Activated CD4-positive, alpha-beta T cell treated with anti-CD3 and anti-CD28 coated beads, Interleukin-2, amount 50 U/mL, for 1 hour (primary cell): ENCODE results near the gene CELA2B.
"Not testable (repeated sequence)": the region's sequence is repeated elsewhere in the genome, so short reads cannot be mapped to it uniquely, and the experiment has no call there.

Source experiments
- DNase-seq: peaks from one replicate; pipeline ENCODE4 v3.0.0-alpha.2; 2020

The CELA2B gene

DNA sequence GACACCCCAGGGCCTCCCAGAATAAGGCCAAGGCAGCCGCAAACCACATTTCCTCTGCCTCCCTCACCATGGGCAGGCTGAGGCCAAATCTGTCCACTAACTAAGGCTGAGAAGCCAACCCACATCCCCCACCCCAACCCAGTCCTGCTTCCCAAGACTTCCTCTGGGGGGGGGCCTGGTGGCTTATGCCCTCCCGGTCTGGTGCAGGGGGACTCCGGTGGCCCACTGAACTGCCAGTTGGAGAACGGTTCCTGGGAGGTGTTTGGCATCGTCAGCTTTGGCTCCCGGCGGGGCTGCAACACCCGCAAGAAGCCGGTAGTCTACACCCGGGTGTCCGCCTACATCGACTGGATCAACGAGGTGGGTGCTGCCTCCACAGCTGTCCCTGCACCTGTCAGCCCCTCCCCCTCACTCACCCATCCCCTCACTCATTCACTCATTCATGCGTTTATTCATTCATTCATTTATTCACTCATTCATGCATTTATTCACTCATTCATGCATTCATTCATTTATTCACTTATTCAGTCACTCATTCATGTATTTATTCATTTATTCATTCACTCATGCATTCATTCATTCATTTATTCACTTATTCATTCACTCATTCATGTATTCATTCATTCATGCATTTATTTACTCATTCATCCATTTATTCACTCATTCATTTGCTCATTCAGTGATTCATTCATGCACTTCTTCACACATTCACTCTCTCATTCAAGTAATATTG is 30.3 kb upstream of the CELA2B start:
- no peak for DNase-seq

DNA sequence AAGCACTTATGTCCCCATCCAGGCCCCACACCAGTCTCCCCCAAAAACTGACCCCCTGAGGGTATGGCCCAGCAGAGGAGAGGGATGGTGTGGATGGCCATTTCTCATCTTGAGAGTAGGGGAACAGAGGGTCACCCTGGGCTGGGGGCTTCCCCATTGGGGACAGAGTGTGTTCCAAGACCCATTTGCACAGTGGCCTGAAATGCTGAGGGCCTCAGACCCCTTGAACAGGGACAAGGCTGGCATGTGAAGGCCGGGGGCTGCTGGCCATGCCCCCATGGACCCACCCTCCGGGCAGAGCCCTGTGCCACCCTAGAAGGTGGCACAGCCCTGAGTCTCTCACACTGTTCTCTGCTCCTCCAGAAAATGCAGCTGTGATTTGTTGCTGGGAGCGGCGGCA is 29.7 kb upstream of the CELA2B start:
- DNase-seq: no peak

DNA sequence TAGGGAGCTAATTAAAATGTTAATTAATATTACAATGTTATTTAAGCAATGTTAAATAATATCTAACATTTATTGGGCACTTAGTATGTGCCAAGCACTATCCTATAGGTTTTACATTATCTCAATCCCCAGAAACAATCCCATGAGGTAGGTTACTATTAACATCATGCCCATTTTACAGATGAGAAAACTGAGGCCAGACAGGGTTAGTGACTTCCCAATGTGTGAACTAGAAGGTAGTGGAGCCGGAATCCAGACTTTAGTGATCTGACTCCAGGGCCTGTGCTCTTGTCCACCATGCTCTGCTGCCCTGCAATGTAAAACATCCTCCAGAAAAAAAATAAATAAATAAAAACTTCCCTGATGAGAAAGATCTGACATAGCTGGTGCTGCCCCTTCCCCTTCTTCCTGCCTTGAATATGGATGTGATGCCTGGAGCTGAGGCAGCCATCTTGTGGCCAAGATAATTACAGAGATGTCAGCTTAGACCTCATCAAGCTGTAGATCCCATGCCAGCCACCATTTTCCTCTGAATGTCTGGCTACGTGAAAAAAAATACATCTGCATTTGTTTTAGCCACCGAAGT is 26.9 kb upstream of the CELA2B start:
- no peak for DNase-seq

DNA sequence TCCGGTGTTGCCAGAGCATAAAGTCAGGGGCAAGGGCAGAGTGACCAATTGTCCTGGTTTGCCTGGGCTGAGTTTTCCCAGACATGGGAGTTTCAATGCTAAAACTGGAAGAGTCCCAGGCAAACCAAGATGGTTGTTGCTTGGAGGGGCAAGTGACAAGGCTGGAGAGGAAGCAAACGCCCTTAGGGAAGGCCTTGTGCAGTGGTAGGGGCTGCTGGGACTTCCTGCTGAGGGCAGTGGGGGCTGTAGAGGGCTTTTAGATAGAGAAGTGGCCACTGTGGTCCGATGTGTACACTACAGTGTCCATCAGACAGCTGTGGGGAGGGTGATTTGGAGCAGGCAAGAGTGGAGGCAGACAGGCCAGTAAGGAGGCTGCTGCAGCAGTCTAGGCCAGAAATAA is 26.3 kb upstream of the CELA2B start:
- DNase-seq: no peak

DNA sequence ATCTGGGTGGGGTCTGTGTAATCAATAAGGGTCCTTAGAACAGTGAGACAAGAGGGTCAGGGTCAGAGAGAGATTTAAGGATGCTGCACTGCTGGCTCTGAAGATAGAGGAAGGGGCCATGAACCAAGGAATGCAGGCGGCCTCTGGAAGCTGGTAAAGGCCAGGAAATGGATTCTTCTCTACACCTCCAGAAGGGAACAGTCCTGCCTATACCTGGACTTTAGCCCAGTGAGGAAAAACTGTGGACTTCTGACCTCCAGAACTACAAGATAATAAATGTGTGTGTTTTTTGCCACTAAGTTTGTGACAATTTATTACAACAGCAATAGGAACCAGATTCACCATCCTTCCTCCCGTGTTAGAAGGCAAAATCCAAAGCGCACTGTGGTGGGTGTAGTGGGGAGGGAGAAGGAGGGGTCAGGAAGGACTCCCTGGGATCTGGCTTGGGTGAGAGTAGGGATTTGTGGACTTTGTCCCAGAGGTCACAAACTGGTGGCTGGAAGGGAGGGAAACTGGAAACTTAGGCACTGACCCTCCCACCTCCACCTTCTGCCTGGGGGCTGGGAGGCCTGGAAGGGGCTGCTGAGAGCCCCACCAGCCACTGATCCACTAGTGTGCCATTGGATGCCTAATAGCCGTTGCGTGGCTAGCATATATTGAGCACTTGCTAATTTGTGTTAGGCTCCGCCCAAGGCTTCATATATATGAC is 24.7 kb upstream of the CELA2B start:
- DNase-seq: no peak

DNA sequence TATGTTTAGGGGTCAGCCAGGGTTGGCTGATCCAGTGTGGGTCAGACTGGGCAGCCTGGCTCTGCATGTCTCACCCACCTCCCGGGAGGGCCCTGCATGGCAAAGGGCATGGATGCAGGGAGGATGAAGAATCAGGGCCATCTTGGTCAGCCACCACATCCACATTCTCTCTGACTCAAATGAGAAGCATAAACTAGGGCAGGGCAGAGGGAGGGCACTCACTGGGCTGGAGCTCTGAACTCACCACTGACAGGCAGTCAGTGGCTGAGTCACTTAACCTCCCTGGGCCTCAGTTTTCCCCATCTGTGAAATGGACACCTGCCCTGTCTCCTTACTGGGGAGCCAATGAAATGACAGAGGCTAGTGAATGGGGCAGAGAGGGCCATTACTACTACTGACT is 23.7 kb upstream of the CELA2B start:
- no peak for DNase-seq

DNA sequence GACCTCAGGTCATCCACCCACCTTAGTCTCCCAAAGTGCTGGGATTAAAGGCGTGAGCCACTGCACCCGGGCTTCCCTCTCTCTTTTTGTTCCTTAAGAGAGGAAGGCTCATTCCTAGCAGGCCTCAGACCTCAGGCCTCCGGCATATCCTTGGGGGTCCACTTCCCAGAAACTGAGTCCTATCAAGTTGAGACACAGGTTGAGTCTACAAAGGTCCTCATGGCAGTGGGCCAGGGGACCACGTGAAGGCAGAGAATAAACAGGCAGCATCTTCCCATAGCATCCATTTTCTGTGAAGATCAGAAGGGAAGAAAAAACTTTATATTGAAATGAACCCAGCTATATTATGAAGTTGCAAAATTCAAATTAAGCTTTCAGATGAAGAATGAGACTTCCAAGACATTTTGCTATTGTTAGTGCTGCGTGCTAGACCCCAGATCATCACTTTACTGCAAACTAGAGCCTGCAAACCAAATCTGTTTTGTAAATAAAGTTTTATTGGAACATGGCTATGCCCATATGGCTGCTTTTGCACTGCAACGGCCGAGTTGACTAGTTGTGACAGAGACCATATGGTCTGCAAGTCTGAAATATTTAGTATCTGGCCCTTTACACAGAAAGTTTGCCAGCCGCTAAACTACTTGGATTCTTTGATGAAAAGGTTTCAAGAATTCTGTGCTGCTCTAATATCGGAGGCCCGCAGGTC is 22.9 kb upstream of the CELA2B start:
- no peak for DNase-seq

DNA sequence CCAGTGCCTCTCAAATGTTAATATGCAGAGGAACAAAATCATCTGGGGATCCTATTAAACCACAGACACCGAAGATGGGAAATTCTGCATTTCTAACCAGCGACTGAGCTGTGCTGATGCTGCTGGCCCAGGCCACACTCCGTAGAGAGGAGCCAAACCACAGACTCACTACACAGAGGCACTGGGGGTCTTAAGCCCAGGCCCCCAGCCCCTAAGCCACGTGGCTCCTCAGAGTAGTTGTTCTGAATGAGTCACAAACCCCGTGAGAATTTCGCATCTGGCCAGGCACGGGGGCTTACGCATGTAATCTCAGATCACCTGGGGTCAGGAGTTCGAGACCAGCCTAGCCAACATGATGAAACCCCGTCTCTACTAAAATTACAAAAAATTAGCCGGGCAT is 22.2 kb upstream of the CELA2B start:
- no peak for DNase-seq

DNA sequence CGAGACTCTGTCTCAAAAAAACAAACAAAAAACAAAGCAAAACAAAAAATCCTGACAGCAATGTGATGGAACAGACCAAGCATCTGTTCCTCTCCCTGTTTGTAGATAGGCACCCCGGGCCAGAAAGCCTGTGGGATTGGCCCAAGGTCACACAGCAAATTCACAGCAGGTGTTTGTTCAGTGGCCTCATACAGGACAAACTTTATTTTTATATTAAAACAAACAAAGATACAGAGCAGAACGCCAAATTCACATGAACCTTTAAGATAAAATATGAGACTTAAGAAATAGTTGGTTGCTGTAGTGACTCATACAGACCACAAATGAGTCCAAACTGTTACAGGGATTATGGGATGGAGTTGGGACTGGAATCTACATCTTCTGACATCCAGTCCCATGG is 21.6 kb upstream of the CELA2B start:
- no peak for DNase-seq

DNA sequence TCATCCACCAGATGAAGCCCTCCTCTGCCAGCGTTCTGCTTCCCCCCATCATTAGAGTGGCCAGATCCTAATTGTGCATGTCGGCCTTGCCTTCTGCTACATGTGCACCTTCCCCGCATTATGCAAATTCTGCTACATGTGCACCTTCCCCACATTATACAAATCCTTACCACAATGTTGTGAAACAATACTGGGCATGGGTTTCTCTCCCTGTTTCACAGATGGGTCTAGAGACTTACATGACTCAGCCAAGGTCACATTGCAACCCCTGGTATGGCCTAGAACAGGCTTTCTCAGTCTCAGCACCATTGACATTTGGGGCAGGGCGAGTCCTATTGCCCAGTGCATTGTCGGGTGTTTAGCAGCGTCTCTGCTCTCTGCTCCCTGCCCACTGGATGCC is 20.4 kb upstream of the CELA2B start:
- DNase-seq: no peak

DNA sequence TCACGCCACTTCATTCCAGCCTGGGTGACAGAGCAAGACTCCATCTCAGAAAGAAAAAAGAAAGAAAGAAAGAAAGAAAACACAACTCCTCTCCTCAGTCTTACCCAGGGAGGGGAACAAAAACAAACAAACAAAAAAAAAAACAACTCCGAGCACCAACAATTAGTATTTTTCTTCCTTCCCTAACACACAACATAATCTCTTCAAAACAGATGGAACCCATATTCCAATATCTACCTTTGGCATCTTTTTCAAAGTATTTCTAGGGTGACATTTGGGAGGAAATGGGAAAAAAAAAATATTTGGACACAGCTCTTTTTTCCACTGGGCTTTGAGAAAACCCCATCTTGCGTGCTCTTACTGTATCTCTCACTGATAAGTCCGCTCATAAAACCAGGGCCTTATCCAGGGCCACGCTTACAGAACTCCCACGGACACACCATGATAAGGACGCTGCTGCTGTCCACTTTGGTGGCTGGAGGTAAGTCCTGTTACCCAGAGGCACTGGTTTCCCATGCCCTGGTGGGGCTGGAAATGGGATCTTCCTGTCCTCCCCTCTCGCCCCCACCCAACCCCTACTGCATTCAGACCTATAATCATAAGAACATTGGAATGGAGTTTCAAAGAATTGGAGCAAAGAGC is 19.5 kb upstream of the CELA2B start, which contains the start of gene CELA2A:
TSS of gene CELA2A (plus strand) at position 420 of the 642 bp plus-strand sequence. CDS start at position 442, 22 bp downstream.
- DNase-seq: no peak

DNA sequence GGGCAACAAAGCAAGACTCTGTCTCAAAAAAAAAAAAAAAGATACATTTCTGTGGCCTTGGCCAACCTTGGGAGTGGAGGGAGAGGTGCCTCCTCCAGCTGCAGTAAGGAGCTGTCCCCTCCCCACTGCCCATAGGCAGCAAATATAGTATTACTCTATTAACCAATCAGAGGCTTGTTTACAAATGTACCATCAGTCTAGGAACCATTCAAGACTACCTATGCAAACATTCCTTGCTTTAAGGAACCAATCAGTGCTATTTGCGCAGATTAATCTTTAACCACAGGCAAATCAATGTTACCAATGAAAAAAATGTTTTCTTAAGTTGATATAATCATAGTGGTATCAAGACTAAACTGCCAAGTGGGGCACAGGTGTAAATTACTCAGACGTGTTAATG is 18.3 kb upstream of the CELA2B start:
- DNase-seq: no peak

DNA sequence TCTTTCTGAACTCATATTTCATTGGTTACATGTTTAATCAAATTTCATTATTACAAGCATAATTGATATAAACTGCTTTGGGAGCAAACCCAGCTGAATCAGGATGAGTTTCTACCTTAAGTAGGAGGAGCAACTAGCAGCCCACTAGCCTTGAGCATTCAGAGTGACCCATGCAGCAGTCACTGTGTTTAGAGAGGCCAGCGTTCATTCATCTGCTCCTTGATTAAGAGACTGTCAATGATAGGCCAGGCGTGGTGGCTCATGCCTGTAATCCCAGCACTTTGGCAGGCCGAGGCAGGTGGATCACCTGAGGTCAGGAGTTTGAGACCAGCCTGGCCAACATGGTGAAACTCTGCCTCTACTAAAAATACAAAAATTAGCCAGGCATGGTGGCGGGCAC is 17.5 kb upstream of the CELA2B start:
- not testable (repeated sequence) for DNase-seq

DNA sequence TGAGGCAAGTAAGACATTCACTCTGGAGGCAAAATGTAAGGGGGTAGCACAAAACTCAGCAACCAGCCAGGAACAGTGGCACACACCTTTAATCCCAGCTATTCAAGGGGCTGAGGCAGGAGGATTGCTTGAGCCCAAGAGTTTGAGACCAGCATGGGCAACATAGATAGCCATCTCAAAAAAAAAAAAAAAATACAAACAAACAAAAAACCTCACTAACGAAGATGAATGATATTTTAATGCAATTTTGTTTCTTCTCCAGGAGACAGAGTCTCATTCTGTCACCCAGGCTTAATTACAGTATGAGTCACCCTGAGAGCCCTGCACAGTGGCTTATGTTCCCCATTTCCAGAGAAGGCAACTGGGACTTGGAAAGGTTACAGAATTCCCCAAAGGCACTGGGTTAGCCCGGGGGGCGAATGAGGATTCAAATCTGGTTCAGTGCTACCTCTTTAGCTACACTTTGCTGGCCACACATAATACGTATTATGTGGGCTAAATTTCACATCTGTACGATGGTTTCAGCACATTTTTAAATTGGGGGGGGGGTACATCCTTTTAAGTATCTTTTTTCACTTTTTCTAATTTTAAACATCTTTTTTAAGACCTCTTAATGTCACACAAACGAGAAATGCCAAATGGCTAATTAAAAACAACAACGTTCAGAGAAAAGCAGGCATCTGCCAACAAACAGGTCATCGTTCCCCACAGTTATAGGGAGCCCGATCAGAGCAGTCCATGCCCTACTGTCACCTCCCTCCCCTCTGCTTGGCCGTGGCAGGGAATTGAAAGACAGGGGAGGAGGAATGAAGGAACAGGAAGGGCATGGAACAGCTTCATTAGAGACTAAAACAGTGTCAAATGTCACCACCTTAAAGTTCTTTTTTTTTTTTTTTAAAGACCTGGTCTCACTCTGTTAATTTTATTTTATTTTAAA is 15.9 kb upstream of the CELA2B start:
- no peak for DNase-seq

DNA sequence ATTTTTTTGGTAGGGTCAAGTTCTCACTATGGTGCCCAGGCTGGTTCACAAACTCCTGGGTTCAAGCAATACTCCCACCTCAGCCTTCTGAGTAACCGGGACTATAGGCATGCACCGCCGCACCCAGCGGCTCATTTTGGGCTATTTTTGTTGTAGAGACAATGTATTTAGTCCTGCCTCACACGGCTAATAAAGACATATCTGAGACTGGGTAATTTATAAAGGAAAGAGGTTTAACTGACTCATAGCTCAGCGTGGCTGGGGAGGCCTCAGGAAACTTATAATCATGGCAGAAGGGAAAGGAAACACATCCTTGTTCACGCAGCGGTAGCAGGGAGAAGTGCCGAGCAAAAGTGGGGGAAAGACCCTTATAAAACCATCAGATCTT is 15.2 kb upstream of the CELA2B start:
- DNase-seq: no peak

DNA sequence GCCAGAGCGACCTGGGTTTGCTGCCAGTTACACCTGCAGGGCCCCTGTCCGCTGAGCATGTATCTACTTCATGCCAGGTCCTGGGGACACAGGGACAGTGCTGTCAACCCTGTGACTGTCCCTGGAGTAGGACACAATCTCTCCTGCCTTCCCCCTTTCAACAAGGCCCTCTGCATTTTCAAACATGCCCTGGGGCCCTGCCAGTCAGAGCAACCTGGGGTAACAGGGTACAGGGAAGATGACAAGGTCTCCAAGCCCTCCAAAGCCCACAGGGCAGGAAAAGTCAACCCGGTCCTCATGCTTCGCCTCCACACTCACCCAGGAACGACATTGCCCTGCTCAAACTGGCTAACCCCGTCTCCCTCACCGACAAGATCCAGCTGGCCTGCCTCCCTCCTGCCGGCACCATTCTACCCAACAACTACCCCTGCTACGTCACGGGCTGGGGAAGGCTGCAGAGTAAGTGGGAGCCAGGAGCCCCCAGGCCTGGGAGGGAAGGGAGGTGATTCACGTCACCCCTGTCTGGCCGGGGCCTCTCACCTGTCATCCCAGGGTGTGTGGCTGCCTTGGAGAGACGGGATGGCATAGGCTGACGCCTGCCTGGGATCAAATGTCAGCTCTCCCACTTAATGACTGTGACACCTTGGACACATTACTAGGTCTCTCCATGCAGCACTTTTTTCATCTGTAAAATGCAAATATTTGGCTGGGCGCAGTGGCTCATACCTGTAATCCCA is 12.7 kb upstream of the CELA2B start:
- not testable (repeated sequence) for DNase-seq

DNA sequence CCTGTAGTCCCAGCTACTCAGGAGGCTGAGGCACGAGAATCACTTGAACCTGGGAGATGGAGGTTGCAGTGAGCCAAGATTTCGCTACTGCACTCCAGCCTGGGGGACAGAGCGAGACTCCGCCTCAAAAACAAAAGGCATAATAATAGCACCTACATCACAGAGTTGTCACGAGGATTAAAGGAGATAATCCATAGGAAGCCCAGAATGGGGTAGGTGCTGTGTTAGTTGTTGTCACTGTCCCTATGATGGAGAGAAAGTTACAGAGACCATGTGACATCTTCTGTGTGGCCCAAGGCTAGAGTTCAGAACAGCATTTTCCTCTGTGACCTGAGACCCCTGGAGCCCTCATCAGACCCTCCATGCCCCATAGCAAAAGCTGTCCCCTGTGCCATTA is 12.0 kb upstream of the CELA2B start:
- not testable (repeated sequence) for DNase-seq

DNA sequence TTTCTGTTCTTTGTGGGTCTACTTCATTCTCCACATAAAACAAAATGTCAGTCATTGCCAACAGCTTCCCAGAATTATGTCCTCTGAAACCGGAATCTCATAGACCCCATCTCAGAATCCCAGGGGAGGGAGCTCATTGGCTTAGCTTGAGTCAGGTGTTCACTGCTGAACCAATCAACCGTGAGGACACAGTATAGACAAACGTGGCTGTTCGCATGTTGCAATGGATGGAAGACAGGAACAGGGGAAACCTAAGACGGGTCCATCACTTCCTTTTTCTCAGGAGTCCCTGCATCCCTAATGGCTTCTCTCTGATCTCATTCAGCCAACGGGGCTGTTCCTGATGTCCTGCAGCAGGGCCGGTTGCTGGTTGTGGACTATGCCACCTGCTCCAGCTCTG is 10.2 kb upstream of the CELA2B start:
- DNase-seq: no peak

DNA sequence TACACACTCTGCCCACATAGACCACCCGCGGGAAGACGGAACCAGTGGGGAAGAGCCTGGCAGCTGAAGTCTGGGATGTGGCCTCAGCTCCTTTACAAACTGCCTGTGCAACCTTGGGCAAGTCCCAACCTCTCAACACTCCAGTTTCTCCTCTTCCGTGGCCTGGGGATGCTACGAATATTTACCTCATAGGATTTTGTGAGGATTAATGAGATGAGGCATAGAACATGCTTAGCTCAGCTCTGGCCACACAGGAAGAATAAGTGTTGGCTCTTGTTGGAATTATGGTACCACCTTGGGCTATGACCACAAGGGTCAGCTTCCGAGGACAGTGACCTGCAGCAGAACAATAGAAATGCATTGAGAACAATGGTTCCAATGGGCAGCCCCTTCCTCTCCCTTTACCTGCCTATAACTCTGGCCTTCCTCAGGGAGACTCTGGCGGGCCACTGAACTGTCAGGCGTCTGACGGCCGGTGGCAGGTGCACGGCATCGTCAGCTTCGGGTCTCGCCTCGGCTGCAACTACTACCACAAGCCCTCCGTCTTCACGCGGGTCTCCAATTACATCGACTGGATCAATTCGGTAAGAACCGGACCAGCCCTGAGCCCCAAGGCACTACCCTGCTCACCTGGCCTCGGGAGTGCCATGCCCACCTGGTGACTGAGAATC is 8.8 kb upstream of the CELA2B start:
- not testable (repeated sequence) for DNase-seq

DNA sequence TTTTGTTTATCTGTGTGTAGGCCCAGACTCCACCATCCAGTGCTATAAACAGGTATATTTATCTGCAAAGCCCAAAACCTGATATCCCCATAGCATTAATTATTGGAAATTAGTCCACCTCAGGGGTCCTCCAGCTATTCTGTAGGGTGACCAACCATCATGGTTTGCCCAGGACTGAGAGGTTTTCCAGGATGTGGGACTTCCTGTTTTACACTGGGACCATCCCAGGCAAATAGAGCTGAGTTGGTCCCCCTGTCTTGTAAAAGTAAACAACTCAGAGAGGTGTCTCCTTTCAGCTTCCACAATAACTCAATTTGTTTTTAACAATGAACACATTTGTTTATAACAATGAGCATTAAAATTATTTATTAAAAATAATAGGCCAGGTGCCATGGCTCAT is 7.8 kb upstream of the CELA2B start:
- DNase-seq: no peak

DNA sequence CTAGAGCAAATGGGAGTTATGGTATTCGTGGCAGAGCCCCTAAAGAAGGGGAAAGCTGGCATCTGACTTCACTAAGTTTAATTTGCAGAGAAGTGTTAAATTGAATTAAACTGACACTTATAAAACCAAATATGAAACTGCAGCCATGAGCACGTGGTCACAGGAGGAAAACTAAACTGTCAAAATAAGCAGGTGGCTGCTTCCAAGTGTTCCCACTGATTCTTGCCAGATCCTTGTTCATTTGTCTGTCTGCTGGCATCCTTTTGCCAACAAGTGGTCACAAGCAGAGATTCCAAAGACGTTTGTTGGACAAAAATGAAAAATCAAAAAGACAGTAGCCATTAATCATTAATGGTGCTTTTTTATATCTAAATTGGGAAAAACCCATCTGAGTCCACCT is 6.5 kb upstream of the CELA2B start:
- DNase-seq: no peak
